IPS DF 4.7 (cell line): ENCODE measurements around the gene ATPAF2.

Experiments
- DNase-seq: peaks from one replicate; pipeline ENCODE4 v3.0.0-alpha.2; 2013; ENCODE audit warnings: low spot score; ENCODE audit errors: extremely low read depth

The ATPAF2 gene

GRCh38 chr17:17985555-17985954, 53.4 kb downstream of the ATPAF2 start:
- no peak for DNase-seq

GRCh38 chr17:17985153-17985552, 53.8 kb downstream of the ATPAF2 start:
- no peak for DNase-seq

GRCh38 chr17:17983776-17984175, 55.2 kb downstream of the ATPAF2 start:
- DNase-seq, result no peak

- DNase-seq, result no peak
Measured at GRCh38 chr17:17983376-17983775, 55.6 kb downstream of the ATPAF2 start.

- DNase-seq, result no peak
Measured at GRCh38 chr17:17982801-17983200, 56.2 kb downstream of the ATPAF2 start.

GRCh38 chr17:17981330-17981729, 57.6 kb downstream of the ATPAF2 start:
- DNase-seq, result no peak

- DNase-seq, result no peak
Measured at GRCh38 chr17:17979778-17980177, 59.2 kb downstream of the ATPAF2 start.

GRCh38 chr17:17978481-17979424, 60.2 kb downstream of the ATPAF2 start:
- no peak for DNase-seq

GRCh38 chr17:17976931-17977570, 61.9 kb downstream of the ATPAF2 start:
- no peak for DNase-seq

GRCh38 chr17:17975436-17975835, 63.5 kb downstream of the ATPAF2 start:
- no peak for DNase-seq

- DNase-seq, result no peak
Measured at GRCh38 chr17:17972952-17973254, 66.1 kb downstream of the ATPAF2 start.

GRCh38 chr17:17972126-17972951, 66.6 kb downstream of the ATPAF2 start, which contains the start of the genes DRC3 and TOM1L2:
Gene DRC3, plus strand, starts transcription at chr17:17972862. Its CDS starts 4,737 bp downstream, at chr17:17977599.
Gene TOM1L2, minus strand, starts transcription at chr17:17972400. Its CDS starts 87 bp downstream, at chr17:17972313.
- peak; percentile 100 for DNase-seq

- DNase-seq, result no peak
Measured at GRCh38 chr17:17971431-17972125, 67.4 kb downstream of the ATPAF2 start.

- no peak for DNase-seq
Measured at GRCh38 chr17:17970699-17971430, 68.1 kb downstream of the ATPAF2 start.
